Breast epithelium (tissue), 3 donors: Measurements from ENCODE around the gene MIEF2.

ENCODE experiments used
- POLR2A ChIP-seq: fragments of 450-650 bp; IDR thresholded peaks from one replicate; pipeline ENCODE4 v1.6.1; 2016; ENCODE audit warnings: antibody characterized with exemption, mild to moderate bottlenecking, moderate library complexity
- POLR2AphosphoS5 ChIP-seq, 3 donors: sonication (generic); formaldehyde crosslinking; IDR thresholded peaks; one replicate each; pipeline ENCODE4 v1.6.1; 2017; ENCODE audit warnings: antibody characterized with exemption in 3 of 3
- TF ChIP-seq, protein P1 (sequence below), 3 donors: fragments of 450-650 bp; IDR thresholded peaks; one replicate each; pipeline ENCODE4 v1.5.1; 2016 to 2017; ENCODE audit warnings: antibody characterized with exemption in 3 of 3, mild to moderate bottlenecking in 3 of 3, moderate library complexity in 3 of 3

DNA sequence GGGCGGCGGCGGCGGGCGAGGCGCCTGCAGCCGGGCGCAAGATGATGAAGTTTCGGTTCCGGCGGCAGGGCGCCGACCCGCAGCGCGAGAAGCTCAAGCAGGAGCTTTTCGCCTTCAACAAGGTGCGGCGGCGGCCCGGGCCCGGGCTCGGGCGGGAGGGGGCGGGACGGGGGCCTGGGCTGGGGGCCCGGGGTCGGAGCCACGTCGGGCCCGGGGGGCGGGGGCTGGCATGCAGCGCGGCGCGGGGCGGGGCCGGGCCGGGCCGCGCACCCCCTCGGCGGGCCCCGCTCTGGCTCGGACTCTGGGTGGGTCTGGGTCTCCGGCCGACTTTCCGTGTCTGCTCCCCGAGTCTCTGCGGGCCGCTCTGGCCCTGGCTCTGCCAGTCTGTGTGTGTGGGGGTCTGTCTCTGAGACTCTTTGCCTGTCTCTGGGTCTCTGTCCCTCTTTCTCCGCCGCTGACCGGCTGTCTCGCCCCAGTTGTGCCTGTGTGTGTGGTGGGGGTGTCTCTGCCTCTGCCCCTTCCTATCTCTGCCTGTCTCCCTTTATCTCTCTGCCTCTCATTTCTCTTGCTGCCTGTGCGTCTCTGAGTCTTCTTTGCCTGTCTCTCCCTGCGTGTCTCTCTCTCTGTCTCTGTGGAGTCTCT is 34.7 kb upstream of the MIEF2 start:
- no peak for TF ChIP-seq POLR2A
- TF ChIP-seq, protein P1, sequence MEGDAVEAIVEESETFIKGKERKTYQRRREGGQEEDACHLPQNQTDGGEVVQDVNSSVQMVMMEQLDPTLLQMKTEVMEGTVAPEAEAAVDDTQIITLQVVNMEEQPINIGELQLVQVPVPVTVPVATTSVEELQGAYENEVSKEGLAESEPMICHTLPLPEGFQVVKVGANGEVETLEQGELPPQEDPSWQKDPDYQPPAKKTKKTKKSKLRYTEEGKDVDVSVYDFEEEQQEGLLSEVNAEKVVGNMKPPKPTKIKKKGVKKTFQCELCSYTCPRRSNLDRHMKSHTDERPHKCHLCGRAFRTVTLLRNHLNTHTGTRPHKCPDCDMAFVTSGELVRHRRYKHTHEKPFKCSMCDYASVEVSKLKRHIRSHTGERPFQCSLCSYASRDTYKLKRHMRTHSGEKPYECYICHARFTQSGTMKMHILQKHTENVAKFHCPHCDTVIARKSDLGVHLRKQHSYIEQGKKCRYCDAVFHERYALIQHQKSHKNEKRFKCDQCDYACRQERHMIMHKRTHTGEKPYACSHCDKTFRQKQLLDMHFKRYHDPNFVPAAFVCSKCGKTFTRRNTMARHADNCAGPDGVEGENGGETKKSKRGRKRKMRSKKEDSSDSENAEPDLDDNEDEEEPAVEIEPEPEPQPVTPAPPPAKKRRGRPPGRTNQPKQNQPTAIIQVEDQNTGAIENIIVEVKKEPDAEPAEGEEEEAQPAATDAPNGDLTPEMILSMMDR (IDR thresholded peaks at IDR 0.05) = no peak
- no peak for TF ChIP-seq POLR2AphosphoS5 (IDR thresholded peaks at IDR 0.05)
